Measurements from ENCODE around the gene TESK2.
"Not testable (repeated sequence)": the region's sequence is repeated elsewhere in the genome, so short reads cannot be mapped to it uniquely, and the experiment has no call there.

Gene TESK2

GRCh38 chr1:45410850-45411509 is 80.0 kb downstream of the TESK2 start:
- no peak for ATAC-seq

GRCh38 chr1:45409276-45409675 is 81.7 kb downstream of the TESK2 start:
- no peak for ATAC-seq

- no peak for ATAC-seq
These were observed 83.2 kb downstream of the TESK2 start for GRCh38 chr1:45407629-45408287.

GRCh38 chr1:45405636-45406035 is 85.3 kb downstream of the TESK2 start:
- no peak for ATAC-seq

GRCh38 chr1:45403718-45404117 is 87.2 kb downstream of the TESK2 start:
- no peak for ATAC-seq

GRCh38 chr1:45403298-45403697 is 87.7 kb downstream of the TESK2 start:
- ATAC-seq: no peak

GRCh38 chr1:45401524-45401923 is 89.4 kb downstream of the TESK2 start:
- no peak for ATAC-seq

- ATAC-seq: no peak
These were observed 90.9 kb downstream of the TESK2 start for GRCh38 chr1:45400049-45400448.

- ATAC-seq: no peak
These were observed 93.7 kb downstream of the TESK2 start for GRCh38 chr1:45397285-45397684.

- ATAC-seq: no peak
These were observed 95.4 kb downstream of the TESK2 start for GRCh38 chr1:45395582-45395981.

- no peak for ATAC-seq
These were observed 95.9 kb downstream of the TESK2 start for GRCh38 chr1:45395051-45395450.

GRCh38 chr1:45394342-45394741 is 96.6 kb downstream of the TESK2 start:
- peak; percentile 49 to 50 for ATAC-seq

GRCh38 chr1:45393718-45394302 is 97.2 kb downstream of the TESK2 start:
- ATAC-seq: peak; percentile 87 to 90

GRCh38 chr1:45386219-45386618 is 104.7 kb downstream of the TESK2 start:
- no peak for ATAC-seq

GRCh38 chr1:45385302-45385701 is 105.7 kb downstream of the TESK2 start:
- ATAC-seq: no peak

- ATAC-seq: not testable (repeated sequence)
These were observed 106.8 kb downstream of the TESK2 start for GRCh38 chr1:45384213-45384612.

- ATAC-seq: no peak
These were observed 107.8 kb downstream of the TESK2 start for GRCh38 chr1:45383191-45383590.

GRCh38 chr1:45381243-45381642 is 109.7 kb downstream of the TESK2 start:
- no peak for ATAC-seq

- ATAC-seq: no peak
These were observed 110.2 kb downstream of the TESK2 start for GRCh38 chr1:45380730-45381129.

GRCh38 chr1:45380125-45380524 is 110.8 kb downstream of the TESK2 start:
- ATAC-seq: no peak

GRCh38 chr1:45379524-45379923 is 111.4 kb downstream of the TESK2 start:
- no peak for ATAC-seq

GRCh38 chr1:45378184-45378583 is 112.8 kb downstream of the TESK2 start:
- no peak for ATAC-seq

- no peak for ATAC-seq
These were observed 115.6 kb downstream of the TESK2 start for GRCh38 chr1:45375104-45376090.

Measured in activated CD4-positive, CD25-positive, alpha-beta regulatory T cell treated with anti-CD3 and anti-CD28 coated beads, Interleukin-2, amount 50 U/mL, for 24 hours (primary cell).